ENCODE results near the gene SEPHS1.

DNA sequence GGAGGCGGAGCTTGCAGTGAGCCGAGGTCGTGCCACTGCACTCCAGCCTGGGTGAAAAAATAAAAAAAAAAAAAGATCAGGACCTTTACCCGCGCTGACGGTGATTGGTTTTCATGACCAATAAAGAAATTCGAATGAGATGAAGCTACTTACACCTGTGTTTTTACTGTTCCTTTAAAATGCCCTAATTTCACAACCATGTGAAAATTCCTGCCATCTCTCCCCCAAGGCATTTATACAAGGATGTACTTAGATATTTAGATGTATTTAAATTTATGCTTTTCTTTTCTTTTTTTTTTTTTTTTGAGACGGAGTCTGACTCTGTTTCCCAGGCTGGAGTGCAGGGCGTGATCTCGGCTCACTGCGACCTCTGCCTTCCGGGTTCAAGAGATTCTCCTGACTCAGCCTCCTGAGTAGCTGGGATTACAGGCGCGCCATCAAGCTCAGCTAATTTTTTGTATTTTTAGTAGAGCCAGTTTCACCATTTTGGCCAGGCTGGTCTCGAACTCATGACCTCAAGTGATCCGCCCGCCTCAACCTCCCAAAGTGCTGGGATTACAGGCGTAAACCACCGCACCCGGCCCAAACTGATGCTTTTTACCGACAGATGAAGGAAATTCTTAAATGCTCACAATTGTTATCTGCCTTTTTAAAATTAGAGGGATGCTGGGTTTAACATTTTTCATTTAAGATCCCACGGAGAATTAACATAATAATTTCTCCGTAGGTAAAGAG is 45.1 kb downstream of the SEPHS1 start:
- TF ChIP-seq, protein P1, sequence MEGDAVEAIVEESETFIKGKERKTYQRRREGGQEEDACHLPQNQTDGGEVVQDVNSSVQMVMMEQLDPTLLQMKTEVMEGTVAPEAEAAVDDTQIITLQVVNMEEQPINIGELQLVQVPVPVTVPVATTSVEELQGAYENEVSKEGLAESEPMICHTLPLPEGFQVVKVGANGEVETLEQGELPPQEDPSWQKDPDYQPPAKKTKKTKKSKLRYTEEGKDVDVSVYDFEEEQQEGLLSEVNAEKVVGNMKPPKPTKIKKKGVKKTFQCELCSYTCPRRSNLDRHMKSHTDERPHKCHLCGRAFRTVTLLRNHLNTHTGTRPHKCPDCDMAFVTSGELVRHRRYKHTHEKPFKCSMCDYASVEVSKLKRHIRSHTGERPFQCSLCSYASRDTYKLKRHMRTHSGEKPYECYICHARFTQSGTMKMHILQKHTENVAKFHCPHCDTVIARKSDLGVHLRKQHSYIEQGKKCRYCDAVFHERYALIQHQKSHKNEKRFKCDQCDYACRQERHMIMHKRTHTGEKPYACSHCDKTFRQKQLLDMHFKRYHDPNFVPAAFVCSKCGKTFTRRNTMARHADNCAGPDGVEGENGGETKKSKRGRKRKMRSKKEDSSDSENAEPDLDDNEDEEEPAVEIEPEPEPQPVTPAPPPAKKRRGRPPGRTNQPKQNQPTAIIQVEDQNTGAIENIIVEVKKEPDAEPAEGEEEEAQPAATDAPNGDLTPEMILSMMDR (IDR thresholded peaks at IDR 0.05): no peak
- no peak for TF ChIP-seq POLR2A (IDR thresholded peaks at IDR 0.05)
